NCI-H1092 (cell line): ENCODE results near the gene DDIT4L.
"Not testable (repeated sequence)": the region's sequence is repeated elsewhere in the genome, so short reads cannot be mapped to it uniquely, and the experiment has no call there.

Experiments used
- DNase-seq: peaks from one replicate; lab custom pipeline; 2025; lab: John Stamatoyannopoulos, UW

Gene DDIT4L

GRCh38 chr4:100166297-100167039, 23.8 kb downstream of the DDIT4L start:
- DNase-seq = no peak

- DNase-seq = no peak
These were observed 24.5 kb downstream of the DDIT4L start for GRCh38 chr4:100165809-100166208.

GRCh38 chr4:100164808-100165760, 25.2 kb downstream of the DDIT4L start:
- DNase-seq = no peak

- no peak for DNase-seq
These were observed 28.1 kb downstream of the DDIT4L start for GRCh38 chr4:100162027-100162685.

GRCh38 chr4:100149190-100149589, 41.1 kb downstream of the DDIT4L start:
- no peak for DNase-seq

- DNase-seq = no peak
These were observed 42.6 kb downstream of the DDIT4L start for GRCh38 chr4:100147684-100148083.

GRCh38 chr4:100147198-100147597, 43.1 kb downstream of the DDIT4L start:
- no peak for DNase-seq

GRCh38 chr4:100146756-100147155, 43.5 kb downstream of the DDIT4L start:
- DNase-seq = no peak

- not testable (repeated sequence) for DNase-seq
These were observed 52.9 kb downstream of the DDIT4L start for GRCh38 chr4:100137320-100137719.
